Measurements from ENCODE around the gene PFKFB3.

GRCh38 chr10:6202098-6202683 lies 541 bp upstream of the PFKFB3 start:
- TF ChIP-seq POLR2A (IDR thresholded peaks at IDR 0.05) (no peak), CTCF (IDR thresholded peaks at IDR 0.05) (no peak)

Measured in adrenal gland (tissue), 5 donors.